SK-N-MC (cell line): ENCODE measurements around the gene COL6A1.

Experiments
- EZH2 ChIP-seq: fragments of 200-600 bp; sonication (generic); IDR thresholded peaks from one replicate; pipeline ENCODE4 v1.6.1; 2017; ENCODE audit warnings: antibody characterized with exemption
- FOXP2 ChIP-seq: optimal IDR thresholded peaks from 2 replicates; pipeline ENCODE3; 2011; ENCODE audit warnings: mild to moderate bottlenecking, moderate library complexity; ENCODE audit not compliant: insufficient read depth; ENCODE audit errors: extremely low read length, control extremely low read depth
- POLR2AphosphoS5 ChIP-seq: IDR thresholded peaks from 2 replicates; pipeline ENCODE4 v1.6.1; 2012; ENCODE audit warnings: mild to moderate bottlenecking, low read depth, low read length, borderline replicate concordance

GRCh38 chr21:45947716-45948255 lies 33.8 kb upstream of the COL6A1 start:
- no peak for TF ChIP-seq EZH2
- TF ChIP-seq POLR2AphosphoS5 = no peak
- no peak for TF ChIP-seq FOXP2
